NB4 (cell line): ENCODE measurements around the gene GIMAP5.

Experiments
- DNase-seq: peaks from one replicate; pipeline ENCODE4 v3.0.0; 2010; ENCODE audit warnings: low read depth
- H3K4me3 ChIP-seq: one replicate; pipeline ENCODE4 v1.5.1; 2011; ENCODE audit warnings: mild to moderate bottlenecking, low read depth, low read length, moderate library complexity
- MYC ChIP-seq: IDR thresholded peaks from 2 replicates; pipeline ENCODE4 v1.6.1; 2011; ENCODE audit warnings: low read depth, low read length
- POLR2A ChIP-seq: IDR thresholded peaks from 2 replicates; pipeline ENCODE4 v1.6.1; 2011; ENCODE audit warnings: mild to moderate bottlenecking; ENCODE audit not compliant: insufficient read length; ENCODE audit errors: extremely low read depth
- TF ChIP-seq, protein P1 (sequence below): IDR thresholded peaks from 2 replicates; pipeline ENCODE4 v1.6.1; 2011; ENCODE audit warnings: low read depth, low read length
- TF ChIP-seq, protein P2 (sequence below): IDR thresholded peaks from one replicate; pipeline ENCODE4 v1.5.1; 2012; ENCODE audit warnings: low read depth, low read length

GIMAP5 gene

DNA sequence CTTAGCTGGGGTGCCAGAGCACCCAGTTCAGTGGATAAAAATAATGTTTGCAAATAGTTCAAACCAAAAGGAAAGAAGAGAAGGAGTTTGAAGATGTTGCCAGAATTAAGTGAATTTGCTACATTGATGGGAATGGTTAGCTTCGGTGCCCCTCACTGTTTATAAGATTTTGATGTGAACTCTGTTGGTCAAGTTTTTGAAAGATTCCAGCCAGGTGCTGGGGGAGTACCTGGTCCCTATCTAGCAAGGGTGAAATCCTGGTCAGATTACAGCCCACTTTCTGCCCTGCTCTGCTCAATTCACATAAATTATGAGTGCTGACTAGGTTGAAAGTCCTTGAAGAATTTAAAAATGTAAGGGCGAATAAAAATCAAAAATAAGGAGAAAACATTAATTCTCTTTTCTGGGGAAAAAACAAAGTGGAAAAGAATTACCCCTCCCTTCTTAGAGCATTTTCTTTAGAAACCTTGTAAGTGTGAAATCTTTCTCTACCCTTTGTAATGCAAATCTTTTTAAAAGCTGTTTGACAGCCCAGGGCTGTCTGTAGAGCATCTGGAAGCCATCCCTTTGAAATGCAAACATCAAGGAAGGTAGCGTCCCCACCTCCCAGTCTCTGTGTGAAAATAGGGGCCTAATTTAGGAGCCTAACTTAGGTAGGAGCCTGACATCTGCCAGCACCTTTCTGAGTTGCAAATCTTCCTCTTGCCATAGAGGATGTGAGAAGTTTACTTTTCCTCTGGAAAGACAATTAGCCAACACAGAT, 1.4 kb upstream of the GIMAP5 start:
- no peak for DNase-seq
- no peak overlapping the region for H3K4me3 ChIP-seq
- TF ChIP-seq, protein P1, sequence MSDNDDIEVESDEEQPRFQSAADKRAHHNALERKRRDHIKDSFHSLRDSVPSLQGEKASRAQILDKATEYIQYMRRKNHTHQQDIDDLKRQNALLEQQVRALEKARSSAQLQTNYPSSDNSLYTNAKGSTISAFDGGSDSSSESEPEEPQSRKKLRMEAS, result no peak
- TF ChIP-seq POLR2A, result no peak
- TF ChIP-seq MYC, result no peak
- TF ChIP-seq, protein P2, sequence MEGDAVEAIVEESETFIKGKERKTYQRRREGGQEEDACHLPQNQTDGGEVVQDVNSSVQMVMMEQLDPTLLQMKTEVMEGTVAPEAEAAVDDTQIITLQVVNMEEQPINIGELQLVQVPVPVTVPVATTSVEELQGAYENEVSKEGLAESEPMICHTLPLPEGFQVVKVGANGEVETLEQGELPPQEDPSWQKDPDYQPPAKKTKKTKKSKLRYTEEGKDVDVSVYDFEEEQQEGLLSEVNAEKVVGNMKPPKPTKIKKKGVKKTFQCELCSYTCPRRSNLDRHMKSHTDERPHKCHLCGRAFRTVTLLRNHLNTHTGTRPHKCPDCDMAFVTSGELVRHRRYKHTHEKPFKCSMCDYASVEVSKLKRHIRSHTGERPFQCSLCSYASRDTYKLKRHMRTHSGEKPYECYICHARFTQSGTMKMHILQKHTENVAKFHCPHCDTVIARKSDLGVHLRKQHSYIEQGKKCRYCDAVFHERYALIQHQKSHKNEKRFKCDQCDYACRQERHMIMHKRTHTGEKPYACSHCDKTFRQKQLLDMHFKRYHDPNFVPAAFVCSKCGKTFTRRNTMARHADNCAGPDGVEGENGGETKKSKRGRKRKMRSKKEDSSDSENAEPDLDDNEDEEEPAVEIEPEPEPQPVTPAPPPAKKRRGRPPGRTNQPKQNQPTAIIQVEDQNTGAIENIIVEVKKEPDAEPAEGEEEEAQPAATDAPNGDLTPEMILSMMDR, result no peak

DNA sequence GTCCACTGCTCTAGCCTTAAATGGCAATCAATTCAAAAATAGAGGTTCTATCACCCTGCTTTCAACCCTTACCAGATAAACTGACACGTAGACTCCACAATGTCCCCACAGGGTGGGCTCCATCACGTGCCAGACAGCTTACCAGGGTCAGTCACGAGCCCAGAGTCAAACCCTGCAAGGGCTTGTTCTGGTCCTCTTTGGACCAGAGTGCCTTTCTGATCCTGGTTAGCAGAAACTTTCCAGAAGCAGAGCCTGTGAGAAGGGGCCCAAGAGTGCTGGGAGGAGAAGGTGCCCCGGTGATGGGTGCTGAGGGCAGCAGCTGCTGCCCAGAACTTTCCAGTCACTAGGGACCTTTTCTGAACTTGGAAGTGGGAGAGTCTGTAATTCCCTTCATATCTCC, 354 bp upstream of the GIMAP5 start:
- H3K4me3 ChIP-seq, result no peak overlapping the region
- DNase-seq, result no peak
- TF ChIP-seq, protein P2, result no peak
- no peak for TF ChIP-seq POLR2A

DNA sequence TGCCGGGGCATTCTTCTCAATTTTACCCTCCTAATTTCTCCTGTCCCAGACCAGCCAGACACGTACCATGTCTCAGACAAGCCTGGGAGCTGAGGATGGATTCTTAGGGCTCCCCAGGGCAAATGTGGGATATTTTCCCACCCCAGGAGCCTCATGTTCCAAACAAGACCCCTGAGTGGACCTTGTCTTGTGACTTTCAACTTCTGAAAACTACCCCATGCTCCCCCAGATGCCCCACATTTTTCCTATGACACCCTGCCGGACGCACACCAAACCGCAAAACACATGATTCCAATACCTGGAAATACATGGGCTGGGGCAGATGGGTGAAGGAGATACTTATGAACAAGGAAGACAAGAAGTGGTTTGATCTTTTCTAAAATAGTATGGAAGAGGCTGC, 874 bp downstream of the GIMAP5 start:
- TF ChIP-seq, protein P2, result no peak
- TF ChIP-seq MYC, result no peak
- no peak for TF ChIP-seq POLR2A
- TF ChIP-seq, protein P1, result no peak
- no peak overlapping the region for H3K4me3 ChIP-seq
- DNase-seq, result no peak

DNA sequence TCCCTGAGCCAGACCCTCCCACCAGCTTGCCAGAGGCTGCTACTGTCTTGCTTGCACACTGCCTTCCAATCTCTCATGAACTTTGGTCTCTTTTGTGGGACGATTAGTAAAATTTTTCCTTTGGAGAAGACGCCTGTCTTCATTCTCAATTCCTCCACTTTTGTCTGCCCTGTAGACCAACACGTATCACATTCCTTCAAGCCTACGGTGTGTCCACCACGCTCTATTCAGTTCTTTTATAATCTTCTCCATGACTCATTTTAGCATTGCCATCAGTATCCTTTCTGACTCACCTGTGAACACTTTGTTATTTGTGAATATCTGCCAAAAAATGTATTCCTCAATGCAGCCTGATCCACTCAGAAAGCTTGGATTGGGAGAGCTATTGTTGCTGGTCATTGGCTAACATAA, 1.4 kb downstream of the GIMAP5 start:
- TF ChIP-seq MYC (no peak), POLR2A (no peak)
- TF ChIP-seq, protein P1, result no peak
- TF ChIP-seq, protein P2, result no peak
- DNase-seq, result no peak
- H3K4me3 ChIP-seq, result no peak overlapping the region

DNA sequence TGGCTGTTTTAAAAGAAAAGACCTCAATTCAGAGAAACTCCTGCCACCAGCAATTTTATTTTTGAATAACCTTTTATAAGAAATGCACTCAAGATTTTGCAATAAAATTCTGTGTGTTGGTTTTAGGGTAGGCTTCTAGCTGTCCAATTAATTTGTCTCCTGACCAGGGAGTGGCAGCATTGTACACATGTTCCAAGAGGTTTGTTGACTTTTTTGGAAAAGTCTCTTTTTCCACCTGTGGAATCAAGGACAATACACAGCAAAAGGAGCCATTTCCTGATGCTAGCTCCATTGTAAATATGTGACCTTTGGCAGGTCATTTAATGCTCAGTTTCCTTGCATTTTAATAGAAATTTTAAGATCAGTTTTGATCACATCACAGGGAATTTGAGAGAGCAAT, 1.8 kb downstream of the GIMAP5 start:
- no peak for TF ChIP-seq MYC
- TF ChIP-seq, protein P2, result peak; percentile 12
- no peak overlapping the region for H3K4me3 ChIP-seq
- DNase-seq, result peak; percentile 20

DNA sequence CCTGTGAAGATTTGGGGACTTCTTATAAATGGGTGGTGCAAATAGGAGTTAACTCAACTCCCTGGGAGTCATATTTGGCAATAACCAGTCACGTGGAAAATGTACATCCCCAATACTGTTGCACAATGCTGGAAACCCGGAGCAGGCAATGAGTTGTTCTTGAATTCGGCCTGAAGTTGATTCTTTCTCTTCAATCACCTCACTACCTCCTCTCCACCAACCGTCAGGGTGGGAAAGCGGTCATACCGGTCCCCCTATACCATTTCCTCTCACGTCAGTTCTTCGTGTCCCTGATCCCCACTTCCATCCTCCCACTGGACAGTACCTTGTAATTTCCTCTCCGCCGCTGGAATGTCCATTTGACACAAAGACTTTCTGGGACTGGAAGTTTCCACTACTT, 2.8 kb downstream of the GIMAP5 start:
- no peak overlapping the region for H3K4me3 ChIP-seq
- TF ChIP-seq, protein P1, result no peak
- TF ChIP-seq MYC, result no peak
- no peak for TF ChIP-seq POLR2A
- TF ChIP-seq, protein P2, result no peak
- DNase-seq, result peak; percentile 44
